GM19328 (cell line): ENCODE measurements around the gene SPOCK2.

Source experiments
- ATAC-seq: cut with Tn5 transposase; IDR thresholded peaks from one replicate; pipeline ENCODE4 v1.9.1; 2021; ENCODE audit warnings: mild to moderate bottlenecking, moderate library complexity; ENCODE audit not compliant: unreplicated experiment

SPOCK2 gene

DNA sequence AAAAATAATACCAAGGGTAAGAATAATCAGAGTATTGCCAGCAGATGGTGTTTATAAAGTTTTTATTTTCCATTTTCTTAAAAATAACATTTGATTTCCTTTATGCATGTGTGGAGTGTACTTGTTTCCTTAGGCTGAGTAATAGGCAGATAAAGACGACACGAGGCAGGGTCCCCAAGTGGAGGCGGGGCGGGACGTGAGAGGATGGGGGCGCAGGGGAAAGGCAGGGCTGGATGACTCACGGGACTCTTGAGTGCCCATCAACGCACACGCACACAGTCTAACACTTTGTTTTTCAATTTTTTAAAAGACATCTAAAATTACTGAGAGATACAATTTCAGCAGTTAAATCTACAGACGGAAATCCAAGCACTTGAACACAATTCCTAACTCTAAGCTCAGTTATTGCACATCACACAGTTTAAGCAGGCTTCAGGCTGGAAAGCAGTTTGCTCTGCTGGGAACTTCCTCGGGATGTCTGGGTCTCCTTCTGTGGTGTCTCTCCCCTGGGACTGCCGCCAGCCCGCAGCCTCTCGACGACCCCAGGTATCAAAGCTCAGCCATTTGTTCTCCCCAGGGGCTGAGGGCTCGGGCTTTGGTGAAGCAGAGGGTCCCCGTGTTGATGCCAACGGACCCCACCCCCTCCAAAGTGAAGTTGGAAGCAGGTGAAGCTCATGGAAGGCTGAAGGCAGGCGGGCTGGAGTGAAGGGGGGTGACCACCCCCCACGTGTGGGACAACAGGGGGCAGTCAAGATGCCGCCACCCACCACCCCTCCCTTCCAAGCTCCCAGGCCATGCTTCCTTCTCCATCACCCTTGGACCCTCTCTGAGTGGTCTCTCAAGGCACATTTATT is 29.1 kb downstream of the SPOCK2 start:
- ATAC-seq = no peak

DNA sequence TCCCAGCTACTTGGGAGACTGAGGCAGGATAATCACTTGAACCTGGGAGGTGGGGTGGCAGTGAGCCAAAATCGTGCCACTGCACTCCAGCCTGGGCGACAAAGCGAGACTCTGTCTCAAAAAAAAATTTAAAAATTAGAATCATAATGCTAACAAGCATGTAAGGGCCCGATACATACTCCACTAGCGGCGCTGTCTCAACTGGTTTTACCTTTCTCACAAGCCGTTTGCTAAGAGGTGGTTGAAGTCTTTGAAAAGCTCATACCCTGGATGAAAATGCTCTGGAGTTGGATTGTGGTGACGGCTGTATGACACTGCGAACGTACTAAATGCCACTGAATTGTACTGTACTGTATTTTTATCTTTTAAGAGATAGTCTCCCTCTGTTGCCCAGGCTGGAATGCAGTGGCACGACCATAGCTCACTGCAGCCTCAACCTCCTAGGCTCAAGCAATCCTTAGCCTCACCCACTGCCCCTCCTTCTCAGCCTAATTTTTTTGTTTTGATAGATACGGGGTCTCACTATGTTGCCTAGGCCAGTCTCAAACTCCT is 29.9 kb downstream of the SPOCK2 start:
- no peak for ATAC-seq

DNA sequence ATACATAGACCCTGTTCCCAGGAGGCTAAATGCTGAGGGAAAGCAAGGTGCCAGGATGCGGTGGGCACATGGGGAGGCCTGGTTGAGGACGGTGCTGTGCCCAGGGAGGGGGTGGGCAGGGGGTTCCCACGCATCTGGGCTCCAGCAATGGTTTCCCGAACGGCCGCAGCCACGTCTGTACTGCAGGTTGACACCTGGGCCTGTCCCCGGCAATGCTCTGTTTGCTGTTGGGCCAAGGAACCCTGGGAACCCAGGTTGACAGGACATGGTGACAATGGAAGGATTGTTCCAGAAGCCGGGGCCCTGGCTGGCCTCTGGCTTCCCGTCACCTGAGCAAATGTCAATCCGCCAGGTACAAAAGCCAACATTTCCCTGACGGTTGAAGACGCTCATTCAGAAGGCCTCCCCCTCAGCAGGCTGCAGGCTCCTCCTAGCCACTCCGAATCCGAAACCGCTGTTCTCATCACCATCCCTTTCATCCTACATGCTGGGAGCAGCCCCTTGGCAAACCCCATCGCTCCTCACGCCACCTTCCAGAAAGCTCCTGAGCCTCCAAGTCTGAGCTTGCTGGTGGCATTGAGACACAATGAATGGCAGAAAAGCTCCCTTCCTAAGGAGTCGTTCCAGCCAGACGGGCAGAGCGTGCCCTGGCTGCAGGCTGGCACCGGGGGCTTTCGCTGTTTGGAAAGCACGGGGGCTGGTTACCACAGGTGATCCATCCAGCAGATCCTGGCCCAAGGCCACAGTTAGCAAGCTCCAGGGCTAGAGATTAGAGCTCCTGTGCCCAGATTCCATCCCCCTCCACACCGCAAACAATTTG is 31.2 kb downstream of the SPOCK2 start:
- no peak for ATAC-seq

DNA sequence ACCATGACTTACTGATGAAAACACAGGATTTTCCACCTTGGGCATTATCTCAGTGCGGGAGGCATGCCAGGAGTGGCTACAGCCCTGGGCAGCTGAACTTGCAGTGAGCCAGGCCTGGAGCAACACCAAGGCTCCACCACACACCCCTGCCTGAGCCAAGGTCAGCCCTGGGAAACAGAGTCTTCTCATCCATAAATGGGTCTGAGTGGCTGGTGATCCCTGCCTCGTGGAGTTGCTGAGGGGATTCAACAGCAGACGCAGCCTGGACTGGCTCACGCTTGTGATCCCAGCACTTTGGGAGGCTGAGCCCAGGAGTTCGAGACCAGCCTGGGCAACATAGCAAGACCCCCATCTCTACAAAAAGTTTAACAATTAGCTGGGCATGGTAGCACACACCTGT is 32.2 kb downstream of the SPOCK2 start:
- no peak for ATAC-seq

DNA sequence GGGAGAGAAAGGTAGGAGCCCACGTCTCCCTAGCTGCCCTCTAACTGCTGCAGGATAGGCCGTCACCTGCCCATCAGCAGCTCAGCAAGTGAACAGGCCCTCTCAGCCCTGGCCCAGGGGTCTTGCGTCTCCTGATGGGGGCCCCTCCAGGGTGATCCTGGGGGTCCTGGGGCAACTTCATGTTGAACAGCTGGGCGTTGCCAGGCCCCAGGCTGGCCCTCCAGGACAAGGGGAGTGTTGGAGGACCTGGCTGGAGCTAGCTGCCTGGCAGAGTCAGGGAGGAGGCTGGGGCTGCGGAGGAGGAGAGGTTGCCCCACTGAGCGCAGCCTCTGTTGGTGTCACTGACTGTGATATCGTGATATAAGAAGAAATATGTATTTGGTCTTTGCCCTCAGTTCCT is 34.7 kb downstream of the SPOCK2 start:
- ATAC-seq = no peak

DNA sequence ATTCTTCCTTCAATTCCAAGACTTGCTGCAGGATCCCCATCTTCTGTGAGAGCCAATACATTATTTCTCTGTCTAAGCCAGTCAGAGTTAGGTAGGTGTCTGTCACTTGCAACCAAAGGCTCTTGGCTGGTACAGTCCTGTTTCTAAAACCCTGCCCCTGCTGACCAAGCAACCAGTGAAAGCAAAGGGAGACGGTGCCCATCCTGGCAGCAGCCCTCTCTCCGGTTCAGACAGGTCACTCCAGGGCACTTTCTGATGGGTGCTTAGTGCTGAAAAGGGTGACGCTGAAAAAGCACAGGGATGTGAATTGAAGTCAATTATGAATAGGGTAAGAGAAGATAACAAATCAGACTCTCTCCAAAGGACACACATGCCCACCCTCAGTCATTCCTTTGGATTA is 37.5 kb downstream of the SPOCK2 start:
- ATAC-seq = no peak

DNA sequence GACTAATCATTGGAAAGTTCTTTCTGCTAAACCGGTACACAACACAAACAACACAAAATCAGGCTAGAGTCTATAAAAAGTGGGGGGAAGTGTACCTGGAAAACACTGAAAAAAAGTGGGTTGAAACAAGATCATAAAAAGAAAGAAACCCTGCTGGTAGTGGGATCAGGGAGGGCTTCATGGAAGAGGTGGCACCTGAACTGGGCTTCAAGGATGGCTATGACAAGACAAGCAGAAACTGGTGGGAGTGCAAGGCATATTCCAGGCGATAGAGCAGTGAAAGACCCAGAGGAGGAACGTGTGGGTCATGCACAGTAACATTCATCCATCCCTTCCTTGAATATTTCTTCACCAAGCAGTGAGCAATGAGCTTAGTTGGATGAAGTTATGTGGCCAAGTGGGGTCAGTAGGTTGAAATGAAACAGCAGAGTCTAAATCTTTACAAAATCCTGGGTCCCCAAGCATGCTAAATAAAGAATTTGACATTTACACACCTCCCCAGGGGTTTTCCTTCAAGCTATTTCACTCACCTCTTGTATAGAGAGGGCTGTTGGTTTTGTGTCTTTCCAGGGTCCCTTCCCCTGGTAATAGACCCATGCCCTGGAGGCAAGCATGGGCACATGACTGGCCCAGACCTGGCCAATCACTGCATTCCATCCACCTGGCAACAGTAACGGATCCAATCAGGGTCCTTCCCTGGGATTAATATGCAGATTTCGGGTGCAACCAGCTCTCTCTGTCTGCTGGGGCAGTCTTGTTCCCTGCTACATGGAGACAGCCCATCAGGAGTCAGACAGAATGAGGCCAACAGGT is 38.2 kb downstream of the SPOCK2 start:
- ATAC-seq = no peak

DNA sequence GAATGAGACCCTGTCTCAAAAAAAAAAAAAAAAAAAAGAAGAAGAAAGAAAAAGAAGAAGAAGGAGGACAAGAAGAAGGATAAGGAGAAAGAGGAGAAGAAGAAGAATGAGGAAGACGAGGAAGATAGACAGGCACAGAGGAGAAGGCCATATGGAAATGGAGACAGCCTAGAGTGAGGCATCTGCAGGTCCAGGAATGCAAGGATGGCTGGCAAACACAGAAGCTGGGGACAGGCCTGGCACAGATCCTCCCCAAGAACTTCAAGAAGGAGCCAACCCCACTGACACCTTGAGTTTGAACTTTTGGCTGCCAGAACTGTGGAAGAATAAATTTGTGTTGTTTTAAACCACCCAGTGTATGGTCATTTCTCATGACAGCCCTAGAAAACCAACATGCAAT is 38.9 kb downstream of the SPOCK2 start:
- ATAC-seq = no peak

DNA sequence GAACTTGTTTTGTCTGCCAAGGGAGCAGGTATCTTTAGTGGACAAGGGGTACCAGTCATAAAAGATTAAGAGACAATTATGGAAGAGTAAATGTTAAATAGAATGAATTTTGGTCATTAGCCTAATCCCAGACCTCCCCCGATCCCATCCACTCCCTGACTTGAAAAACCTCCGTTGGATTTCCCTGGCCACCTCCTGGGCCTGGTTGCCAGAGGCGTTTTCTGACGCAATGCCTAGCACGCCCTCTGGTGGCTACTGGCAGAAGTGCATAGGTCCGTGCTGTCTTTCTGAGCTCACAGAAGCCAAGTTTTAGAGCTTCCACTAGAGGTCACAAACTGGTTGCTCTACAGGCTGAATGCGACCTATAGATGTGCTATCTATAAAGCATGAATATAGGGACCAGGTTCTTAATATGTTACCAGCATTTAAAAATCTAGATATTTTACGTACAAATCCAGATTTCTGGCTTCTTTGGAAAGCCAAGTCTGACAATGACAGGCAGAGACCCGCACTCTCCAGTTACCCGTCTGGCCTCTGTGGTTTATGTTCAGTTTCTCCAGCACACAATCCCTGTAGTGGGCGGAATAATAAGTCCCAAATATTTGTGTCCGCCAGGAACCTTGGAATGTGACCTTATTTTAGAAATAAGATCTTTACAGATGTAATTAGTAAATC is 39.8 kb downstream of the SPOCK2 start:
- no peak for ATAC-seq

DNA sequence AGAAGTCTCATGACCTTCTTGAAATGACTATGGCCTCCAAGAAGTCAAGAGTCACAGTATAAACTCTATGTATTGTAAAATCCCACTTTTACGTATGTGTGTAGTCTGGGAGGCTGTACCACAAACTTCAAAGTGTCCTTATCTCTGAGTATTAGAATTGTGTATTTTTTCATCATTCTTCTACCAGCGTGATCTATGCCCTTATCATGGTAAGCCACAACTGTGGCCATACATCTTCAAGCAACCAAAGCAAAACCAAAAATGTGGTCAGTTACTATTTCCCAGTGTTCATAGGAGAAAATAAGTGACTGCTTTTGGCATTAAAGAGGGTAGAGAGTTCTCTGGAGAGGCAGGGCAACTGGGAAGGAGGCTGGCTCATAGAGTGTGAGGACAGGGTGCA is 42.8 kb downstream of the SPOCK2 start:
- no peak for ATAC-seq

DNA sequence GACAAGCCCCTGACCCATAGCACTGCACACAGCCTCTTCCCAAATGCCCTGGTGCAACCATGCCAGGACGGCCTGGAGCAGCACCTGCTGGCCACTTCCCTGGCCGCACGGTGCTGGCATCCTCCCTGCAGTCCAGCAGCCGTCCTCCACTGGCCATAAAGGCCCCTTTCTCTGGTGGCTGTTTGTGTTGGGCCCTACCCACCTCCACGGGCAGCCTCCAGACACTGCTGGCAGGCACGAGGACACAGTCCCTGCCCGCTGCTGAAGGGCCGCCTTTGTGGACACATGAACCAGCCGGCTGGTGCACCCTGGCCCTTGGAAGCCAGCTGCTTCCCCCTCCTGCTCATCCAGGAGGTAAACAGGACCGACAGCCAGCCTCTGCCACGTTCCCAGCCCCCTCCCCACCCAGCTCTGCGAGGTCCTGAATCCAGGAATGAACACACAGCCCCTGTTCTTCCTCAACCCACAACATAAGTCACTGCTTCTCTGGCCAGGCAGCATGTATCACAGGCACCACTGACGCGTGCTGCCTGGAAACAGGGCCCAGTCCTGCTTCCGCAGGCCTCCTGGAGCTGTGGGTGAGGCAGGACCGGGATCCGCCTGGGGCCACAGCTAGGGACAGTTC is 43.8 kb downstream of the SPOCK2 start:
- ATAC-seq = no peak

DNA sequence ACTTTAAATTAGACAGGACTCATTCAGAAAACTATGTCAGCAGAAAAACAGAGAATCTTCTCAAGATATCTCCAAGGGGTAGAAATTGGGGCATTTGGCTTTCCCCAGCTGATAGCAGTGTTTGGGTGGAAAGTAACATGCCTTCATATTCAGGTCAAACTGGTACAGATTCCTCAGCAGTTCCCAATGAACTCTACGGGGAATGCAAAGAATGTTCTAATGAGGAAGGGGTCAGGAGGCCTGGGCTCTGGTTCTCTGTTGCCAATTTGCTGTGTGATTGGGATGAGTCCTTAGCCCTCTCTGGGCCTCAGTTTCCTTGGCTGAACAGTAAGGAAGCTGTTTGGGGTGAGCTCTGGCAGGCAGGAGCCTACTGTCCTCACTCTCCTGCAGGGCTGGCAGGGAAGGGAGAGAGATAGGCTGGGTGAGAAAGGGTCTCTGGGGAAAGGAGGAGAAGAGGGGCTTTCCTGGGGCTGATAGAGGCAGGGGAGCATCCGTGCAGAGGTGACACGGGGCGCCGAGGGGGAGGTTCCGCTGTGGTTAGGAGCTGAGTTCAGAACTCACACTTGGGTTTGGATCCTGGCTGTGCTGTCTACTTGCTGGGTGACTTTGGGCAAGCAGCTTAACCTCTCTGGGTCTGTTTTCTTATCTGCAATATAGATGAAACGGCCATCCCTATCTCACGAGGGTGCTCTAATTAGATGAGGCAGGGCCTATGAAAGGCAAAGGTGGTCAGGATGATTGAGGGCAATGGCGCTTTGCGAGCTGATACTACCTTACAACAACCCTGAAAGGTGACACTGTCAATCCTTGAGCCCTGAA is 45.1 kb downstream of the SPOCK2 start:
- ATAC-seq = no peak

DNA sequence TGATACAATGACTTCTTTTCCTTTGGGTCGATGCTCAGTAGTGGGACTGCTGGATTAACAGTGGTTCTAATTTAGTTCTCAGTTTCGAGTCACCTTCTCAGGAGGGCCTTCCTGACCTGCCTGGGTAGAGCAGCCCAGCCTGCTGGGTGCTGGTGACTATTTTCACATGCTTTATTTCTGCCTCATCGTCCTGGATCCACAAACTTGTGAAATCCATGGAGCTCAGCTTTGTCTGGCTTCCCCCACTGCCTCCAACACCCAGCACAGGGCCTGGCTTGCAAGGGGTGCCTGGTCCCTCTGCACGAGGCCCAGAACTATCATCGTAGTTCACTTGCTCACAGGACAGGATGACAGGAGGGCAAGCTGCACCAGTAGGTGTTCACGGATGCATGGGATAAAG is 46.9 kb downstream of the SPOCK2 start:
- ATAC-seq = no peak

DNA sequence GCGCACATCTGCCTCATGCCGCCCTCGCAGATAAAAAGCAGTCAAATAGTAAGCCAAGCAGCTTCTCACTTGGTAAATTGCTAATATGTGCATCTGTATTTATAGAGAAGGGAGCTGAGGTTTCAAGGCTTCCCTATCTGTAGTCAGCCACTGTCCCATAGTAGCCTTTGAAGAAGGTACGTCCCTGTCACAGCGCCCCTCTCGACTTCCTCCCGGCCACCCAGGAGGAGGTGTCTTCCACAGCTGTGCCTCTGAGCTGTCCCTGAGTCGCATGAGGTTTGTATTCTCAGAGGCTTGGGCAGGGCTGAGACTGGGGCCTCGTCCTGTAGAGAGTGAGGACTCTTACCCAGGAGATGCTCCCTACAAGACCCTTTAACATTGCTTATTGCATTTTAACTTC is 49.0 kb downstream of the SPOCK2 start:
- no peak for ATAC-seq

DNA sequence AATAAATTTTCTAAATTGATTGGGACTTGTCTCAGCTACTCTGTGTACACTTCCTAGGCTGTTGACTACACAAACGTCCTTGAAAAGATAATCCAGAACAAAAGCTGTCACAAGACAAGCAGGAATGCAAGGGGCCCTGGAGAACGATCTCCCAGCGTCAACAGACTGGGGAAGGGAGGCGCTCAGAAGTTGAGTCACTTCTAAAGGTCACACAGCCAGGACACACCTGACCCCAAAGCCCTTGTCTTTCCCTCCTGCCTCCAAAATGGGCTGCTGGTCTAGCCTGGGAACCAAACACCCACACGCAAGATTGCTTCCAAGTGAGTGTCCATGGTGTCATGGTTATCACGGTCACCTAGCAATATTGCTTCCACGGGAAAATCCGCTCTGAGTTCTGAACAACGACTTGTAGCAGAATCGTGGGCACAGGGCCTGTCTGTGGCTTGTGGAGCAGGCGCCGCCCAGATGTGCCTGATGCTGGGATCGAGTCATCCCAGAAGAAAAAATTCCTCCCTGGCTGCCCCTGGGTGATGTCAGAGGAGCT is 49.8 kb downstream of the SPOCK2 start:
- no peak for ATAC-seq

DNA sequence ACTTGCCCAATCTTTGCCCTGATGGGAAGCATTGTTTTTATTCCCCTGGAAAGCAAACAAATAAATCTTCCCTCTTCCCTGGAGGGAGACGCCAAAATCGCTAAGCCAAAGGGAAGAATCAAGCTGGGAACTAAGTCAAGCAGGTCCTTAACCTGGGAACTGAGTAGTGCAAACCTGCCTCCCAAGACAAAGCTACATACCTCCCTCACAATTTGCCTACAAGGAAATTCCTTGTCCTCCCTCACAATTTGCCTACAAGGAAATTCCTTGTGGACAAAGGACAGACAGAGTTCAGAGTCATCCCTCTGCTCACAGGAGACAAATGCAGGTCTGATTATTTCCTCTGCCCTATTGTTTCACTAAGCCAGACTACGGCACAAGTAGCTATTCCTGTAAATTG is 50.5 kb downstream of the SPOCK2 start:
- no peak for ATAC-seq

DNA sequence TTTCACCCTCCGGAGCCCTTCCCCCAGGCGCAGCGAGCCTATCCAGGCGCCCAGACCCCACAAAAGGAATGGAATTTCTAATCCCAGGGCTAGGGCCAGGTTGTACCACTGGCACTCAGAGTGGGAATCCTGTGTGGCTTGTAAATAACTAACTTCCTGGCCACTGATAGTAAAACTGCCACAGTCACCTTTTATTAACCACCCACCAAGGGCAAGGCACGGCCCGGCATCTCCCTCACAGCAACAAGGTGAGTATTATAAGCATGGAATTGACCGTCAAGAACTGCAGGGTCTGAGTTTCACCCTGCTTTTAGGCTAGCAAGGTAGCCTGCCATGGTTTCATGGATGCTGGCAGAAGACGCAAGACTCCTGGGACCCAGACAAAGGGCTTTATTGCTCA is 51.1 kb downstream of the SPOCK2 start:
- no peak for ATAC-seq

DNA sequence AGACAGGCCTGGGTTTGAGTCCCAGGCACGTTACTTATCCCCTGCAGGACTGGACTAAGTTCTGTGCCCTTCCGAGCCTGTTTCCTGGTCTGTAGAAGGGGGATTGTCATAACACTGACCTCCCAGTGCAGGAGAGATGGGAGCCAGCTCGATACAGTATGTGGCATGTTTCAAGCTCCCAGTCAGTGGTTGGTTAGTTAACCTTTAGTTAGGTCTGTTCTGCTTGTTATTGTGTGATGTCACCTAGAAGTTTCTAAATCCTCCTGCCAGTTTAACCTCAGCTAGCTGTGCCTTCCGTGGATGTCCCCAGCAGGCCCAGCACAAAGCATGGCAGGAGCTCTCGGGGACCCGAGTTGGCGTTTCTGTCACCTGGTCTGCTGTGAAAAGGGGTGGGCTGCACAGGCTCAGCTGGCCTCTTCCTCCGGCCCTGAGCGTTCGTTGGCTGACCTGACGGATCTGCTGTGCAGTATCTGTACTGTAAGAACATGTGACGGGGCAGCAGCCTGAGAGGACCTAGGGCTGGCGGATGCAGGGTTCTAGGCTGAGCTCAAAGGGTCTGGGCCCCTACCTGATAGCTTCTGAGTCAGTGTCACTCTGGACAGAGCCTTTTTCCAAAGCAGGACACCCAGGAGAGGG is 53.0 kb downstream of the SPOCK2 start:
- ATAC-seq = no peak

DNA sequence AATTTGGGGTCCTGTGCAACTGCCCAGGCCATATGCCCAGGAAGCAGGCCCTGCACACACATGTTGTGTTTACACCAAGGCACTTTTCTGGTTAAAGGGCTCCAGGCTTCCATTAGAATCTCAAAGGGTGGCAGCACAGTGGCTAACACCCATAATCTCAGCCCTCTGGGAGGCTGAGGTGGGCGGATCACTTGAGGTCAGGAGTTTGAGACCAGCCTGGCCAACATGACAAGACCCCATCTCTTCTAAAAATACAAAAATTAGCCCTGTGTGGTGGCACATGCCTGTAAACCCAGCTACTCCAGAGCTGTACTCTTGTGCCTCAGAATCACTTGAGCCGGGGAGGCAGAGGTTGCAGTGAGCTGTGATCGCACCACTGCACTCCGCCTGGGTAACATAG is 53.6 kb downstream of the SPOCK2 start:
- ATAC-seq = no peak
